ENCODE results near the gene PCDHGA2.
"Not testable (repeated sequence)": the region's sequence is repeated elsewhere in the genome, so short reads cannot be mapped to it uniquely, and the experiment has no call there.

PCDHGA2 gene

GRCh38 chr5:141338538-141339306, at the start of gene PCDHGA2:
PCDHGA2 (plus strand) TSS chr5:141338760.
- no peak for DNase-seq

GRCh38 chr5:141298376-141298775, 40.2 kb upstream of the PCDHGA2 start:
- no peak for DNase-seq

- no peak for DNase-seq
These were observed 34.8 kb upstream of the PCDHGA2 start, which contains the start of gene SLC25A2 for GRCh38 chr5:141303756-141304155. SLC25A2 (minus strand) TSS chr5:141304049; CDS start chr5:141303865, 184 bp downstream.

GRCh38 chr5:141306630-141307029, 31.9 kb upstream of the PCDHGA2 start:
- DNase-seq = no peak

GRCh38 chr5:141313711-141314110, 24.8 kb upstream of the PCDHGA2 start:
- DNase-seq = no peak

- not testable (repeated sequence) for DNase-seq
These were observed 21.6 kb upstream of the PCDHGA2 start for GRCh38 chr5:141316963-141317362.

GRCh38 chr5:141319202-141319601, 19.4 kb upstream of the PCDHGA2 start:
- no peak for DNase-seq

- no peak for DNase-seq
These were observed 18.9 kb upstream of the PCDHGA2 start for GRCh38 chr5:141319699-141320098.

GRCh38 chr5:141320225-141321169, 18.1 kb upstream of the PCDHGA2 start, which contains the start of gene TAF7:
TAF7 (minus strand) TSS chr5:141320784; CDS start chr5:141320044, 740 bp downstream.
- peak; percentile 95 for DNase-seq

- no peak for DNase-seq
These were observed 16.3 kb upstream of the PCDHGA2 start for GRCh38 chr5:141322261-141322660.

GRCh38 chr5:141326088-141326854, 12.3 kb upstream of the PCDHGA2 start:
- peak; percentile 76 for DNase-seq

- DNase-seq = no peak
These were observed 10.3 kb upstream of the PCDHGA2 start for GRCh38 chr5:141328231-141328630.

- DNase-seq = peak; percentile 41
These were observed 8.1 kb upstream of the PCDHGA2 start, which contains the start of gene PCDHGA1 for GRCh38 chr5:141330299-141331080. PCDHGA1 (plus strand) TSS chr5:141330514.

- not testable (repeated sequence) for DNase-seq
These were observed 6.0 kb upstream of the PCDHGA2 start for GRCh38 chr5:141332571-141332970.

- DNase-seq = not testable (repeated sequence)
These were observed 2.3 kb downstream of the PCDHGA2 start for GRCh38 chr5:141340781-141341354.

GRCh38 chr5:141342773-141343172, 4.2 kb downstream of the PCDHGA2 start:
- DNase-seq = no peak

GRCh38 chr5:141343242-141343952, 4.8 kb downstream of the PCDHGA2 start, which contains the start of gene PCDHGA3:
PCDHGA3 (plus strand) TSS chr5:141343829; CDS start chr5:141344034, 205 bp downstream.
- no peak for DNase-seq

GRCh38 chr5:141343953-141344463, 5.4 kb downstream of the PCDHGA2 start:
- no peak for DNase-seq

- DNase-seq = no peak
These were observed 6.8 kb downstream of the PCDHGA2 start for GRCh38 chr5:141345327-141345726.

- DNase-seq = not testable (repeated sequence)
These were observed 7.5 kb downstream of the PCDHGA2 start for GRCh38 chr5:141346017-141346416.

Measured in CD4-positive, alpha-beta T cell treated with Interleukin-17A for 4 hours (primary cell).